ENCODE results near the gene ZC3H11A.
"Not testable (repeated sequence)": the region's sequence is repeated elsewhere in the genome, so short reads cannot be mapped to it uniquely, and the experiment has no call there.

ZC3H11A gene
- 1.8 to 5.2 (median 3.2) reads per million in 3 experiments for total RNA-seq

DNA sequence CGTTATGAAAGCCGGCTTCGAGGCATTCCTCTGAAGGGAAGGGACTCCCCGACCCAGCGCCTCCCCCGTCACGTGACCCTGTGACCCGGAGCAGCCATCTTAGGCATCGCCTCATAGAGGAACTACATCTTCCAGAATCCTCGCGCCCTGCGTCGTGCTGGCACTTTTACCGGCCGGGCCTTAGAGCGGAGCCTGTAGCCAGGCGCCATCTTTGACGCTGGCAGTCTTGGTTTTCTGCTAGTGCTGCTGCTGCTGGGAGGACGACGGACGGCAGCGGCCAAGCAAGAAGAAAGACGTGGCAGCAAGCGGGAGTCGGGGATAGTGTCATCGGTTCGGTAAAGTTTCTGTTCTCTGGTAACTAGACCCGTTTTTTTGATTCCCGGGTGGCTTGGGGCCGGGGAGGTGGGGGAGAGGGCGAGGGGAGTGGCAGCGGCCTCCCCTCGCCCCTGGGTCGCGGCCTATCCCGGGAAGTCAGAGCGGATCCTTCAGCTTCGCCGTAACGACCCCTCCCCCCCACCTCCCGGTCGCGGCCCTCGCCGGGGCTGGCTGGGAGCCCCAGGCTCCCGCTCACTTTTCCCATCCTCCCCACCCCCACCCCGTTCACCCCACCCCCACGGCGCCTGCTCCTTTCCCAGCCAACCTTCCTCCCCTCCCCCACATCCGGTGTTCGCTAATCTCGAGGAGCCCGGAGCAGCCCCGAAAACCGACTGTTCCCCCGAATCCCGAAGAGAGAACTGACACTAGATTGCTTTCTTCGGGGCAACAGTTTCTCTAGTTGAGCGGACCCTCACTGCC, at the start of gene ZC3H11A, which contains the start of gene ZBED6:
ZC3H11A (plus strand) TSS at position 183 of the 795 bp plus-strand sequence. CDS start 21,448 bp downstream, outside the sequence.
ZBED6 (plus strand) TSS at position 183 of the 795 bp plus-strand sequence. CDS start 1,900 bp downstream, outside the sequence.
- DNase-seq: peak; percentile 98

DNA sequence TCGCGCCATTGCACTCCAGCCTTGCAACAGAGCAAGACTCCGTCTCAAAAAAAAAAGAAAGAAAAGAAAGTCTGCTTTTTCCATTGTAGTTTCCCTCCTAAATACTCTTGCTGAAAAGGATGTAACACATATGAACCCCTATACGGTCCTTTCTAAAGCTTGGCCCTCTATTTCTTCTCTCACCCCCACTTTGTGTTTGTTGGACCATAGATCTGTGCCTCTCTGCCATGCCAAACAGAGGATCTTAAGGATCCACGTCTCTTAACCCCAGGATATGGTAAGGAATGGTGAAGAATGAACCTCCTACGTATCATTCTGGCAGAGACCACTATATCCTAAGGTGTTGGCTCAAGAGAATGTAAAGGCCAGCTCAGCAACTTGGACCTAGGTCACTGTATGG, 49.1 kb upstream of the ZC3H11A start:
- no peak for DNase-seq

DNA sequence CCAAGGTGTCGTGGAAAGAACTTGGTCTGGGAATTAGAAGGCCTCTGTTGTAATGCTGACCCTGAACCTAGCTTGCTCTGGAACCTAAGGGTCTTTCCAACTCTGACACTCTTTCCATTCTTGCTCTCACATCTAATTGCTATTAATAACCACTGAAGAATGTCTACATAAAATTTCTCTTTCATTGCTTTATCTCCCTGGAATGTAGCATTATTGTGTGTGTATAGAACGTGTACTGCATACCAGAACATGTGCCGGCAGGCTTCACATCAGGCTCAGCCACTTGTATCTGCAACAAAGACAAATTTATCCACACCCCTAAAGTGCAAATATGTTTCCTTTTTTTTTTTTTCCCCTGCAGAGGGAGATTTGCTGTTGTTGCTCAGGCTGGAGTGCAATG, 44.4 kb upstream of the ZC3H11A start:
- no peak for DNase-seq

DNA sequence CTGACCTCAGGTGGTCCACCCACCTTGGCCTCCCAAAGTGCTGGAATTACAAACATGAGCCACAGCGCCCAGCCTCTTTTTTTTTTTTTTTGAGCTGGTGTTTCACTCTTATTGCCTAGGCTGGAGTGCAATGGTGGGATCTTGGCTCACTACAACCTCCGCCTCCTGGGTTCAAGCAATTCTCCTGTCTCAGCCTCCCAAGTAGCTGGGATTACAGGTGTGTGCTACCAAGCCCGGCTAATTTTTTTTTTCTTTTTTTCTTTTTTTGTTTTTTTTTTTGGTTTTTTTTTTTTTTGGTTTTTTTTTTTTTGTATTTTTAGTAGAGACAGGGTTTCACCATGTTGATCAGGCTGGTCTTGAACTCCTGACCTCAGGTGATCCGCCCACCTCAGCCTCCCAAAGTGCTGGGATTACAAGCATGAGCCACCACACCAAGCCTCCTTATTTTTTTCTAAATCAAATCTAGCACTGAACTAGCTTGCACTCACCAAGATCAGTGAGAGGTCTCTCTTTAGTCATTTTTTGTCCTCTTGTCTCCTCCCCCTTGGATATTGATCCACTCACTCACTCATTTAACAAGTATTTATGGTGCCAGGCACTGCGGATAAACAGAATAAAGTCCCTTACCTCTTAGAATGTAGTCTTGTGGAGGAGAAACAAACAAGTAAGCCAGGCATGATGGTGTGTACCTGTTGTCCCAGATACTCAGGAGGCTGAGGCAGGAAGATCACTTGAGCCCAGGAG, 43.6 kb upstream of the ZC3H11A start:
- DNase-seq: not testable (repeated sequence)

DNA sequence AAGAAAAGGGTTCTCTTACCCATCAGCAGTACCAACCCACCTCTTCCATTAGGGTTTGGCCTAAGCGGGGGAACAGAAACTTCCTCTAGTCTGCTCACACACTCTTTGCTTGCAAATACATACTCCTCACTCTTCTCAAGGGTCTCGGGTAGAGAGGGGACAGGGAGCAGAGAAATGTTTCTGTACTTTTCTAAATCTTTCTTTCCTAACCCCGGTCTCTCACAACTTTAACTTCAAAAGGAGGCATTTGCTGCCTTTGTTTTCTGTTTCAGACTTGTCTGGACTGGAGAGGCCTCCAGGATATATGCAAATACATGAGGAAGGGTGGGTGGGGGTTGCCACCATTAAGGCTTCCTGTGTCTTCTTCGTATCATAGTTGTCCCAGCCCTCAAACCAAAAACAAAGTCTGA, 41.0 kb upstream of the ZC3H11A start:
- peak; percentile 34 for DNase-seq

DNA sequence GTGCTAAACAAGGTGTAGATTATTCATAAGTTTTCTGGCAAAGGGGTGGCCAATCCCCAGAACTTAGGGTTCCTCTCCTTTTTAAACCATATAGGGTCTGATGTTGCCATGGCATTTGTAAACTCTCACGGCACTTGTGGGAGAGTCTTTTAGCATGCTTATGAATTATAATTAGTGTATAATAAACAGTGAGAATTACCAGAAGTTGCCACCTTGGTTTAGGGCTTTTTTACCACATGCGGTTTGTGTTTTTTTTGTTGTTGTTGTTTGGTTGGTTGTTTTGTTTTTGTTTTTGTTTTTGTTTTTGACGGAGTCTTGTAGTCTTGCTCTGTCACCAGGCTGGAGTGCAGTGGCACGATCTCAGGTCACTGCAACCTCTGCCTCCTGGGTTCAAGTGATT, 39.4 kb upstream of the ZC3H11A start:
- DNase-seq: no peak

DNA sequence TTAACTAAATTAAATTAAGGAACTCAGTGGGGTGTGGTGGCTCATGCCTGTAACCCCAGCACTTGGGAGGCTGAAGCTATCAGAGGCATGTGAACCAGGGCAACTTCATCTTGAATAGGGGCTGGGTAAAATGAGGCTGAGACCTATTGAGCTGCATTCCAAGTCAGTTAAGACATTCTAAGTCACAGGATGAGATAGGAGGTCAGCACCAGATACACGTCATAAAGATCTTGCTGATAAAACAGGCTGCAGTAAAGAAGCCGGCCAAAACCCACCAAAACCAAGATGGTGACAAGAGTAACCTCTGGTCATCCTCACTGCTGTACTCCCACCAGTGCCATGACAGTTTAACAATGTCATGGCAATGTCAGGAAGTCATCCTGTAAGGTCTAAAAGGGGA, 36.7 kb upstream of the ZC3H11A start:
- DNase-seq: not testable (repeated sequence)

DNA sequence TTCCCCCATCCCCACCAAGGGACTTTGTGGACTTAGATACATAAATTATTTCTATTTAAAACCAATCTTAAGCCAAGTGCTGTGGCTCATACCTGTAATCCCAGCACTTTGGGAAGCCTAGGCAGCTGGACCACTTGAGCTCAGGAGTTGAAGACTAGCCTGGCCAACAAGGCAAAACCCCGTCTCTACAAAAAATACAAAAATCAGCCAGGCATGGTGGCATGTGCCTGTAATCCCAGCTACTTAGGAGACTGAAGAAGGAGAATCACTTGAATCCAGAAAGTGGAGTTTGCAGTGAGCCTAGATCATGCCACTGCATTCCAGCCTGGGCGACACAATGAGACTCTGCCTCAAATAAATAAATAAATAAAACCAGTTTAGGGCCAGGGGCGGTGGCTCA, 34.9 kb upstream of the ZC3H11A start:
- no peak for DNase-seq

DNA sequence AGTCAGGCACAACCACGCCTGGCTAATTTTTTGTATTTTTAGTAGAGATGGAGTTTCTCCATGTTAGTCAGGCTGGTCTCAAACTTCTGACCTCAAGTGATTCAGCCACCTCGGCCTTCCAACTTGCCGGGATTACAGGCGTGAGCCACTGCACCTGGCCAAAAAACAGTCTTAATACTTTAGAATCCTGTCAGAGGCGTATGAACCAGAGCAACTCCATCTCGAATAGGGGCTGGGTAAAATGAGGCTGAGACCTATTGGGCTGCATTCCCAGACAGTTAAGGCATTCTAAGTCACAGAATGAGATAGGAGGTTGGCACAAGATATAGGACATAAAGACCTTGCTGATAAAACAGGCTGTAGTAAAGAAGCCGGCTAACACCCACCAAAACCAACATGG, 33.5 kb upstream of the ZC3H11A start:
- DNase-seq: not testable (repeated sequence)

DNA sequence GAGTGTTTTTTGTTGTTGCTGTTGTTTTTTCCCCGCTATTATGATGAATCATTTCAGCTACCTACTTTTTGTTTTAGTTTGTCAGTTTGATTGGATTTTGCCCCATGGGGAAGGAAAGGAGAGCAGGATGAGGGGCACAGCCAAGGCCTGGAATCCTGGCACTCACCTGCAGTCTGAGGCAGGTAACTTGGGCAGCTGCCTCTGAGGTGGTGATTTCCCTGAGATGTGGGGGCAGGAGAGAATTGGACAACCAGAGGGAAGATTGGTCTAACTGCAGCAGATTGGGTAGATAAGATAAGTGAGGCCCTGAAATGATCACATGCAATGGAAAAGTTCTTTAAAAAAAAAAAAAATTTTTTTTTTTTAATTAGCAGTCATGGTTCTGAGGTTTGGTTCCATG, 31.9 kb upstream of the ZC3H11A start:
- no peak for DNase-seq

DNA sequence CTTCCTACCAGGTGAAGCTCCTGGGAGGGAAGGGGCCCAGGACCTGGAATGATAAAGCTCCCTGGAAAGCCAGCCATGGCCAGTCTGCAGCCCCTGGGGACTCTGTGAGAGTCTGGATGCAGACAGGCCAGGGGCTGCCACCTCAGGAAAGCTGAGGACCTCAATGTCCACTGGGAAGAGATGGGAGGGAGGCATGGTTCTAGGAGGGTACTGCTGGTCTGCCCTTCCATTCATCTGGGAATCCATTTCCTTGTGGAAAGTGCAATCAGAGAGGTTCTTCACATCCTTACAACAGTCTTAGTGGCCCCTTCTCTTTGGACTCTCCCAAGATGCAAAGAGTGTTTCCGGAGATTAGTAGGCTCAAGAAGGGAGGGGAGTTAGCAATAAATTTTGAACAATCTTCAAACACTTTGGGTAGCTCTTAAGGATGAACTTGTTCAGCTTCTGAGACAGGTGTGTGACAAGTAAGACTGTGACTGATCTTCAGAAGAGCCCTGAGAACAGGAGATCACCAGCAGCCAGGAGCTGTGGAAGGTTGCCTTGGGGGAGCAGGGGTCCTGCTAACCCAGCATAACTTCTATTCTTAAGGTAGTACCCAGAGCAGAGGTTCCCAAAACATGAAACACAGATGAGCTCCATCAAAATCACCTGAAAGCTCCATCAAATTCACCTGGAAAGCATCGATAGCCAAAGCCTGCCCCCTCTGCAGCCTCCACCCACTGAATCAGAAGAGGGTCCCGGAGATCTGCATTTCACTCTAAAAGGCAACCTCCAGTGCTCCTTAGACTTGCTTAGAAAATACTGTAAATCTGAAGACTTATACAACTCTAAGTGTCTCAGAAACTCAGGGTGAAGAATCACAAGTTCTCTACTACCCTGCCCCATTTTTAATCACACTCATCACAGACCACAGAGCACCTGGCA, 31.1 kb upstream of the ZC3H11A start:
- no peak for DNase-seq

DNA sequence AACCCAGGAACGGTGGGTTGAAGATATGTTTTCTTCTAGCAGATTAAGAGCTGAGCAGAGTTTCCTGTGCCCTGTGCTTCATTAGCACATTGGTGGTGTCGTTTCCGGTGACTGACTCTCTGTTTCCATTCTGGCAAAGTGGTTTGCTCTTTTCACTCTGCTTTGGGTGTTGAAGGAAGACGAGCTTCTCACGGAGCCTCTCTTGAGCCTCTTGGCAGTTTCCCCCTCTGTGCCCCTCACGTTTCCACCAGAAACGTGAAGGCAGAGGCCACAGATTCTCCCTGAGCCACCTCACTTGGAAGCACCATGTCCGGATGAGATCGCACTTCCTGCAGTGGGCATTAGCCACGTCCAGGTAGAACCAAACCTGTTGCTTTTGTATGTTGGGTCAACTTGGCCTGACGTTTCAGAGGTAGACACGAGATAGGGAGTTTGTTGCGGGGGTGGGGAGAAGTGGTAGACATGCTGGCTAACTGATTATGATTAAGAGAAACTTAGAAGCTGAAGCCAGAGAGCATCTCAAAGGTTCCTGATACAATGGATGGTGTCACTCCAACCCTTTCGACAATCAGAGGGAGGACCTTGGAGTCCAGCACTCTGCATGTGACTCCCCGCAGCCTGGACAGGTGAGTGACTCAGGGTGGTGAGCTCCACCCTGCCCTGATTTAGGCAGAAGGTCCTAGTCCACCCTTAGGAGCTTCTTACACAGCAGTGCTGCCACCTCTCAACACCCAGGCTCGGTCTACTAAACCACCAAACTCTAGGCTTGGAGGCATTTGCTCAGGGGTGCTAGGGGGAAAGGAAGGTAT, 30.2 kb upstream of the ZC3H11A start, which contains the start of gene LAX1:
LAX1 (plus strand) TSS at position 155 of the 809 bp plus-strand sequence; CDS start at position 538, 383 bp downstream.
- peak; percentile 82 for DNase-seq

DNA sequence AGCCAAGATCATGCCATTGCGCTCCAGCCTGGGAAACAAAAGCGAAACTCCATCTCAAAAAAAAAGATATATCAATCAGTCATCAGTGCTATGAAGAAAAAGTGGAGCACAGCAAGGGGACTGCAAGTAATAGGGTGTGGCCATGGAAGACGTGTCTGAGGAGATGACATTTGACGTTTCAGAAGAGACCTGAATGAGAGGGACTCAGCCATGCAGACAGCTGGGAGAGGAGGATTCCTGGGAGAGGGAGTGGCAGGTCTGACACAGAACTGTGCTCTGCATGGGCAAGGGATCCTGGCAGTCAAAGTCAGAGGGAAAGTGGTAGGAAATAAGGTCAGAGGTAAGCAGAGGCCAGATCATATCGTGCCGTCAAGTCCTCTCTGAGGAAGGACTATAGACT, 27.2 kb upstream of the ZC3H11A start:
- DNase-seq: no peak

DNA sequence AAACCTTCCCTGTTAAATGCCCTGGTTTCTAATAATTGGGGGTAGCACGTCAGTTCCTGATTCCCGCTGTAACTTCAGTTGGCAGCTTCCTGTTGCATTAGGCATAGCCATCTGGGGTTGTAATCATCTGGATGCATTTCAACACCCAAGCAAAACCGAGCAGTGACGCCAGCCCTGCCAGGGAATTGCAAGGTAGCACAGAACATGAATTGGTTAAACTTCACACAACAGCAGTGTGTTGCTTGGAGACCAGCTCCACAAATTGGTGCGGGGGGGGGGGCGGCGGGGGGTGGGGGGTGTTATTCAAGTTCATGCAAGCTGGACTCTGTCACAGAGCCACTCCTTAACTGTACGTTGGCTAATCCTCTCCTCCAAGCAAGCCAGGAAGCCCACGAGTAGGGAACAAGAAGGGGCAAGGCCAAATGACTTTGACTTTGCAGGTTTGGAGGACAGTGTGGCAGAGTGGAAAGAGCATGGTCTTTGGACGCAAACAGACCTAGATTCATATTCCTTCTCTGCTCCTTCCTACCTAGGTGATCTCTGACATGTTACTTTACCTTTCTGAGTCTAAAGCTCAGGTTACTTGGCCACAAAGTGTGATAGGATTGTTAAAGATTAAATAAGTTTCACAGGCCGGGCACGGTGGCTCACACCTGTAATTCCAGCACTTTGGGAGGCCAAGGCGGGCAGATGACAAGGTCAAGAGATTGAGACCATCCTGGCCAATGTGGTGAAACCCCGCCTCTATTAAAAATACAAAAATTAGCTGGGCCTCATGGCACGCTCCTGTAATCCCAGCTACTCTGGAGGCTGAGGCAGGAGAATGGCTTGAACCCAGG, 25.7 kb upstream of the ZC3H11A start:
- DNase-seq: no peak

DNA sequence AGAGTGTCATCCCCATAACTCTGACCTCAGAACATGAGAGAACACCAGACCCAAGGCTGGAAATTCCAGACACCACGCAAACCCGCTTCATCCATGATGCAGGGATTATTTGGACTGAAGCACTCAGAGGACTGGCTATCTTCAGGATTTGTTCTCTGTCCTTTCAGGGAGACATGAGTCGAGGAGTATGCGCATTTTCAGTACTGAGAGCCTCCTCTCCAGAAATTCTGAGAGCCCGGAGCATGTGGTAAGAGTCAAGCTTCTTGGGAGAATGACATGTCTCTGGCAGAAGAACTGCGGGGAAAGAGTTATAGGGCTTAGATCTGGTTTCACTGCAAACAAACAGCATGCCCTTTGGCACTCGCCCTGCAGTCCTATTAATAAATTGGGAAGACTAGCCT, 23.5 kb upstream of the ZC3H11A start:
- no peak for DNase-seq

DNA sequence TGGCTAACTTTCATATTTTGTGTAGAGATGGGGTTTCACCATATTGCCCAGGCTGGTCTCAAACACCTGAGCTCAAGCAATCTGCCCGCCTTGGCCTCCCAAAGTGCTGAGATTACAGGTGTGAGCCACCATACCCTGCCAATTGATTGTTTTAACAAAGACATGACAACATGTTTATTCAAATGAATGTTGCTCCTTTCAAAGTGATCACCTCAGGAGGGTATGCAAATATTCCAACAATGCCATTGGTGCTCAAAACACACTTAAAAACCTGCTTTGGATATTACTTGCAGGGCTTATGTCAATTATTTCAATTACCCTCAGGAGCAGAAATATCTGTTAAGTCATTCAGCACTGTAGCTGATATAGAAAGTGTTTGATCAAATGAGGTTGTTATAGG, 22.6 kb upstream of the ZC3H11A start:
- no peak for DNase-seq

DNA sequence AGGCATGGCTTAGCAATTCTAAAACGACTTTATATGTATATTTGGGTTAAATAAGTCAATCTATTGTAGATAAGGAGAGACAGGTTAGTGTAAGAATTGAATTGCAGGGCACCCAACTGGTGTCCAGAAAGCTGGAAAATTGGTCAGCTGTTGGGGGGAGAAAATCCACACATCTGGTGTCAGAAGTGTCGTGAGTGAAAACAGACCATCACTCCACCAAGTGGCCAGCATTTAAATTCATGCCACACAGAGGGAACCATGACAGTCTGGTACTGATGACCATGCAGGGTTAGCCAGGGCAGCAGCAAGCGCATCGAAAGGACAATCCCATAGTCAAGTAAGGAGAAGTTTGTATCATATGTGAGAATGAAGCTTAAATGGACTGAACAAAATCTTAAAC, 18.8 kb upstream of the ZC3H11A start:
- no peak for DNase-seq

DNA sequence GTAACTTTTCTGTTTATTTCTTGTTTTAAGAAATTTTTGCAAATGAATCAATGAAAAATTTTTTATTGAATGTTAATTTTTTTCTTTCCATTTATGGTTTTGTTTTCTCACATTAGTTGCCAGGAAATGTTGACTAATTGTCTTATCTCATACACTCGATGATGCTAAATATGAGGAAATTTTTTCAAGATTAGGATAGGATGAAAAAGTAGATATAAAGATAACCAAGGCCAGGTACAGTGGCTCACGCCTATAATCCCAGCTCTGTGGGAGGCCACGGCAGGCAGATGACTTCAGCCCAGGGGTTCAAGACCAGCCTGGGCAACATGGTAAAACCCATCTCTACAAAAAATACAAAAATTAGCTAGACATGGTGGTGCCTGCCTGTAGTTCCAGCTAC, 17.8 kb upstream of the ZC3H11A start:
- DNase-seq: no peak

DNA sequence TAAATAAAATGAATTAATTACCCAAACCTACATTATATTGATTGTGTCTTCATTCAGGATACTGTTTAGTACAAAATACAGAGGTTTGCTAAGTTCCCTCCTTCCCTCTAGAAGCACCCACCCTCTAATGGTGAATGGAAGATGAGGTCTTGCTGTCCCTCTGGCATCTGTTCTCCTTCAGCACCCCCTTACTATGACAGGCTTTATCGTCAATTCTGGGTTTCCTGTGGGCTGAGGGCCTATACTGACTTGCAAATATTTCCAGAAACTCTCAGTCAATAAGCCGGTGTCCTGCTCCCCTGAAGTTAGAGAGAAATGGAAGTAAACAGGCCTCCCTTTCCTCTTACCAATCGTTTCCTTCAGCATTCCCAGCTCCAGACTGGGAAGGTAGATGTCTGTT, 17.3 kb upstream of the ZC3H11A start:
- DNase-seq: no peak

DNA sequence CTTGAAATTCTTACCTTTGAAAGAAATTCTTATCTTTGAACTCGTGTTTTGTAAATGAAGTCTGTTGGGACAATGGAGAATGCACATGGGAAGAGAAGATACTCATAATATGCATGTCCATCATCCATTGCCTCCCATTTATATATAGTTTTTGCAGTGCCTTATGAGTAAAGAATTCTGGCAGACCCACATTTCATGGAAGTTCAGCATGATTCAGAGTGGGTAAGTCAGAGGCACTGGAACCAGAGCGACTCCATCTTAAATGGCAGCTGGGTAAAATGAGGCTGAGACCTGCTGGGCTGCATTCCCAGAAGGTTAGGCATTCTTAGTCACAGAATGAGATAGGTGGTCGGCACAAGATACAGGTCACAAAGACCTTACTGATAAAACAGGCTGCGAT, 16.6 kb upstream of the ZC3H11A start:
- no peak for DNase-seq

DNA sequence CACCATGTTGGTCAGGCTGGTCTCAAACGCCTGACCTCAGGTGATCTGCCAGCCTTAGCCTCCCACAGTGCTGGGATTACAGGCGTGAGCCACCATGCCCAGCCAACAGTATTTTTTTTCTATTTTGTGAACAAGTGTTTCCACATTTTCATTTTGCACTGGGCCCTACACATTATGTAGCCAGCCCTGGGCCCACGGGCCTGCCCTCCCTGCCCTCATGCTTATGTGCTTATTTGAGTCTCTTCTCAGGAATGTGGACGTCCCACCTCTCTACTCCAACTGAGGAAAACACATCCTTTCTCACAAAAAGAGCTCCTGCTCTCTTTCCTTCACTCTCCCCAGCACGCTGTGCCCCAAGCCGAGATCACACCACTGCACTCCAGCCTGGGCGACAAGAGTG, 13.5 kb upstream of the ZC3H11A start:
- DNase-seq: no peak

Data from central memory CD4-positive, alpha-beta T cell (primary cell).